HG03097 (cell line): ENCODE measurements around the gene SAA4.
"Not testable (repeated sequence)": the region's sequence is repeated elsewhere in the genome, so short reads cannot be mapped to it uniquely, and the experiment has no call there.

ENCODE experiments used
- ATAC-seq: cut with Tn5 transposase; IDR thresholded peaks from one replicate; pipeline ENCODE4 v1.9.1; 2021; ENCODE audit not compliant: unreplicated experiment, low FRiP score

Gene SAA4

GRCh38 chr11:18236664-18237356, at the start of gene SAA4:
TSS of gene SAA4 (minus strand) at chr11:18236802. CDS start at chr11:18235926, 876 bp downstream.
- no peak for ATAC-seq

GRCh38 chr11:18285841-18286240, 49.2 kb upstream of the SAA4 start:
- no peak for ATAC-seq

- ATAC-seq = no peak
Observed at GRCh38 chr11:18282626-18283025, 46.0 kb upstream of the SAA4 start.

- ATAC-seq = peak; percentile 77
Observed at GRCh38 chr11:18280438-18281045, 43.9 kb upstream of the SAA4 start.

GRCh38 chr11:18277565-18278271, 41.1 kb upstream of the SAA4 start:
- no peak for ATAC-seq

- ATAC-seq = no peak
Observed at GRCh38 chr11:18271206-18271605, 34.6 kb upstream of the SAA4 start.

GRCh38 chr11:18270102-18270501, 33.5 kb upstream of the SAA4 start:
- no peak for ATAC-seq

- not testable (repeated sequence) for ATAC-seq
Observed at GRCh38 chr11:18269252-18269651, 32.6 kb upstream of the SAA4 start.

- ATAC-seq = peak; percentile 52
Observed at GRCh38 chr11:18267335-18268133, 30.9 kb upstream of the SAA4 start.

- no peak for ATAC-seq
Observed at GRCh38 chr11:18265949-18266348, 29.3 kb upstream of the SAA4 start, which contains the start of gene SAA1. TSS of gene SAA1 (plus strand) at chr11:18266264. CDS start at chr11:18266888, 624 bp downstream.

GRCh38 chr11:18264677-18265555, 28.3 kb upstream of the SAA4 start:
- no peak for ATAC-seq

GRCh38 chr11:18264035-18264434, 27.4 kb upstream of the SAA4 start:
- no peak for ATAC-seq

- ATAC-seq = not testable (repeated sequence)
Observed at GRCh38 chr11:18262681-18263350, 26.2 kb upstream of the SAA4 start.

- no peak for ATAC-seq
Observed at GRCh38 chr11:18261721-18262120, 25.1 kb upstream of the SAA4 start.

GRCh38 chr11:18259259-18259658, 22.7 kb upstream of the SAA4 start:
- no peak for ATAC-seq

GRCh38 chr11:18254781-18255361, 18.3 kb upstream of the SAA4 start:
- no peak for ATAC-seq

- no peak for ATAC-seq
Observed at GRCh38 chr11:18253778-18254338, 17.3 kb upstream of the SAA4 start.

GRCh38 chr11:18253233-18253632, 16.6 kb upstream of the SAA4 start:
- no peak for ATAC-seq

GRCh38 chr11:18248561-18248960, 12.0 kb upstream of the SAA4 start, which contains the start of gene SAA2:
TSS of gene SAA2 (minus strand) at chr11:18248668. CDS start at chr11:18248011, 657 bp downstream.
- ATAC-seq = no peak
